GM18508 (cell line): ENCODE results near the gene OR51M1.
"Not testable (repeated sequence)": the region's sequence is repeated elsewhere in the genome, so short reads cannot be mapped to it uniquely, and the experiment has no call there.

Source experiments
- ATAC-seq: cut with Tn5 transposase; IDR thresholded peaks from one replicate; pipeline ENCODE4 v1.9.1; 2021; ENCODE audit warnings: moderate number of reproducible peaks; ENCODE audit not compliant: insufficient read depth, unreplicated experiment

The OR51M1 gene

GRCh38 chr11:5383576-5383975 is at the start of gene OR51M1:
Gene OR51M1, plus strand, starts transcription at chr11:5383812. Its CDS starts 5,587 bp downstream, at chr11:5389399.
- ATAC-seq: no peak

- no peak for ATAC-seq
These were observed 48.4 kb upstream of the OR51M1 start for GRCh38 chr11:5335170-5335569.

GRCh38 chr11:5336331-5336730 is 47.3 kb upstream of the OR51M1 start:
- ATAC-seq: no peak

- ATAC-seq: not testable (repeated sequence)
These were observed 46.4 kb upstream of the OR51M1 start for GRCh38 chr11:5337253-5337652.

- peak; percentile 61 for ATAC-seq
These were observed 43.8 kb upstream of the OR51M1 start for GRCh38 chr11:5339771-5340322.

GRCh38 chr11:5343474-5344335 is 39.9 kb upstream of the OR51M1 start, which contains the start of gene OR51B5:
Gene OR51B5, minus strand, starts transcription at chr11:5343524. Its CDS starts 0 bp downstream, at chr11:5343524.
- ATAC-seq: no peak

- no peak for ATAC-seq
These were observed 37.8 kb upstream of the OR51M1 start for GRCh38 chr11:5345831-5346230.

- no peak for ATAC-seq
These were observed 34.9 kb upstream of the OR51M1 start for GRCh38 chr11:5348551-5349194.

GRCh38 chr11:5349550-5349949 is 34.1 kb upstream of the OR51M1 start:
- no peak for ATAC-seq

- no peak for ATAC-seq
These were observed 32.4 kb upstream of the OR51M1 start, which contains the start of gene OR51B6 for GRCh38 chr11:5351208-5351607. Gene OR51B6, plus strand, starts transcription at chr11:5351508. Its CDS starts 0 bp downstream, at chr11:5351508.

GRCh38 chr11:5356031-5356430 is 27.6 kb upstream of the OR51M1 start:
- ATAC-seq: not testable (repeated sequence)

- no peak for ATAC-seq
These were observed 21.5 kb upstream of the OR51M1 start for GRCh38 chr11:5362017-5362625.

GRCh38 chr11:5363679-5364078 is 19.9 kb upstream of the OR51M1 start:
- ATAC-seq: no peak

GRCh38 chr11:5364214-5364613 is 19.4 kb upstream of the OR51M1 start:
- no peak for ATAC-seq

GRCh38 chr11:5366365-5366764 is 17.2 kb upstream of the OR51M1 start:
- not testable (repeated sequence) for ATAC-seq

- no peak for ATAC-seq
These were observed 16.8 kb upstream of the OR51M1 start for GRCh38 chr11:5366856-5367255.

GRCh38 chr11:5367448-5368074 is 16.1 kb upstream of the OR51M1 start:
- ATAC-seq: no peak

- no peak for ATAC-seq
These were observed 15.0 kb upstream of the OR51M1 start for GRCh38 chr11:5368502-5369043.

GRCh38 chr11:5369789-5370188 is 13.8 kb upstream of the OR51M1 start:
- peak; percentile 48 for ATAC-seq
